ELF-1 (cell line): ENCODE measurements around the gene NFYC.
"Not testable (repeated sequence)": the region's sequence is repeated elsewhere in the genome, so short reads cannot be mapped to it uniquely, and the experiment has no call there.

Source experiments
- DNase-seq: peaks from one replicate; pipeline ENCODE4 v3.0.0-alpha.2; 2016; ENCODE audit warnings: low read depth, low spot score

The NFYC gene

GRCh38 chr1:40665335-40666171, 26.0 kb upstream of the NFYC start, which contains the start of gene RIMS3:
Gene RIMS3 (minus strand): TSS chr1:40665682. CDS start chr1:40641925, 23,757 bp downstream.
- peak; percentile 60 for DNase-seq

GRCh38 chr1:40668769-40669525, 22.6 kb upstream of the NFYC start:
- peak; percentile 85 for DNase-seq

DNA sequence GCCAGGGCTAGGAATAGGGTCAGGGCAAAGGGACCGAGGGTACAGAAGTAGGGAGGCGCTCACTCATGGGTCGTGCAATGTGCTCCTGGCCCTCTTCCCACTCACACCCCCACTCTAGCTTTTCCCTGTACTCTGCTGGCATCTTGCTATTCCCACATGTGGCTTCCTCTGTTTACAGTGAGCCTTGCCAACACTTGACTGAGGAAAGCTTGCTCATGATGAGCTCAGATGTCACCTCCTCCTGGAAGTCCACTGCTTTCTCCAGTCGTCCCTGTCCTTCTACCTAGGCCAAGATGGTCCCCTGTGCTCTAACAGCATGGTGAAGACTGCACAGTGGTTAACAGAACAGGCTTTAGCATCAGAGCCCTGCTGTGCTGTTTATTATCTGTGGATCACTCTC, 18.1 kb upstream of the NFYC start:
- DNase-seq = no peak

GRCh38 chr1:40676501-40676900, 15.0 kb upstream of the NFYC start:
- no peak for DNase-seq

- no peak for DNase-seq
Observed at GRCh38 chr1:40679165-40679953, 12.1 kb upstream of the NFYC start.

DNA sequence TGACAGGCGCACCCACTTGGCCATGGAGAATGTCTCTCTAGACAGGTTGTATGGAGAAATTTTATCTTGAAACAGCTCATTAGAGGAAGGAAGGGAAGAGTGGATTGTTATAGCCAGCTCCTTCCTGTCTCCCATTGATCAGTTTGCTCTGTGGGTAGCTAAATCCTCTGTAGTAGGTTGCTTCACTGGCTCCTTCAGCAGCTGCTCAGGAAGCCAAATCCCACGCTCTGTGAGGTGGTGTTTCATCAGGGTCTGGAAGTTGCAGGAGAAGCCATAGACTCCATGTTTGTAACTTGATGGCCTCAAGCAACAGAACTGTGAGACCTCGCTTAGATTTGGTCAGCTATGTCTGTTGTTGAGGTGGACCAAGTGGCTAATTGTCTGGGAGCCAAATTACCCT, 6.8 kb upstream of the NFYC start:
- no peak for DNase-seq

DNA sequence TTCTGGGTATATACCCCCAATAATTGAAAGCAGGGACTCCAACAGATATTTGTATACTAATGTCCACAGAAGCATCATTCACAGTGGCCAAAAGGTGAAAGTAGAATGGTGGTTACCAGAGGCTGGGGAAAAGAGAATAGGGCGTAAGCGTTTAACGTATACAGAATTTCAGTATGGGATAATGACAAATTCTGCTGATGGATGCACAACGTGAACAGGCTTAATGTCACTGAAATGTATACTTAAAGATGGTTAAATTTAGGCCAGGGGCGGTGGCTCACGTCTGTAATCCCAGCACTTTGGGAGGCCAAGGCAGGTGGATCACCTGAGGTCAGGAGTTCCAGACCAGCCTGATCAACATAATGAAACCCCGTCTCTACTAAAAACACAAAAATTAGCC, 4.4 kb upstream of the NFYC start:
- DNase-seq = no peak

- DNase-seq = no peak
Observed at GRCh38 chr1:40687661-40688060, 3.8 kb upstream of the NFYC start.

GRCh38 chr1:40689737-40690136, 1.8 kb upstream of the NFYC start:
- no peak for DNase-seq

- no peak for DNase-seq
Observed at GRCh38 chr1:40690771-40691537, 550 bp upstream of the NFYC start.

DNA sequence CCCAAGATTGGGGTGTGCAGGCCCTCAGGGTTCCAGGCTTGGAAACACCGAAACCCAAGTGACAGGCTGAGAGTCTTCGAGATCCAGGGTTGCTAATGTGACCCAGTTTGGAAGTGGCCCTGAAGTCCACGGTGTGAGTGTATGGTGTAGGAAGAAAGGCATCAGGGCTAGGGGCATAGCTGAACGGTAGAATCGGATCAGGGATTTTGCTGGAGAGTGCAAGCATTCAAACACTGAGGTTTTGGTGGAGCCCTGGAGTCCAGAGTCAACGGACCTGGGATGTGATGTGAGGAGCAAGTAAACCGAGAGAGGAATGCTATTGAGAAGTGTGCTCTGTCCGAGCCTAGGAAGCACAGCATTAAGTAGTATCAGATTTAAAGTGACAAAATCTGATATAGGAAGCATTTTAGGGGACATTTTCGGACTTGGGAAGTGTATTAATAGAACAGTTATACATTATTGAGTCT, 958 bp downstream of the NFYC start:
- no peak for DNase-seq

DNA sequence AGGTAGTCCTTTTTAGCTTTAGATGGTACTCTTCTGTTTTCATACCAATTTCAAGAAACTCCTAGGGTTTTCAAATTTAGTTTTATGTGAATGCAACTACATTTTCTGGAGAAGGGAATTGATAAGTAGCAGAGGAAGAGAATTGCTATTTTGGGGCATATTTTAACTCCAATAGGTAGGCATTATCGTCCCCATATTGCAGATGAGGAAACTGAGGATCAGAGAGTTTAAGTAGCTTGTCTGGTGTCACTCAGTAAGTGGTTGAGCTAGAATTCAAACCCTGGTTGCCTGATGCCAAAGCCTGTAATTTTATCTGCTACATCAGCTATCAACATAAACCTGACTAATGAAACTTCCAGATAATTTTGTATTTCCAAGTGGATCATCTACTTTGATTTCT, 1.9 kb downstream of the NFYC start:
- no peak for DNase-seq

GRCh38 chr1:40694353-40694874, 2.9 kb downstream of the NFYC start:
- DNase-seq = no peak

- no peak for DNase-seq
Observed at GRCh38 chr1:40696294-40696693, 4.8 kb downstream of the NFYC start.

DNA sequence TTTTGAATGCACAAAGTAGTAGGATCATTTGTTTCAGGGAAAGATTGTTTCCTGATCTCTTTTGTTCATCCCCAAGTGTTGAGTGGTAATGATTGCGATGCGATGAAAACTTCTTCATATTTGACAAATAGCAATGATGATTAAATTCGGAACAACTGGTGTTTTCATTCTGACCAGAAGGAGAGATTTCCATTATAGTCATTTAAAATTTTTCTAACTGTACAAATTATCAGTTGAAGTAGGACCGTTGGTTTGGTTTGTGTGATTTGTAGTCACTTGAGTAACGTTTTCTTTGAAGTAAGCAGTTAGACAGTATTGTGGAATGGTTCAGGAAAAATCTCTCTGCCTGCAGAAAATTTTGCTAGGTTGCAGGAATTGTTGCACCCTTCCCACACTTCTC, 5.9 kb downstream of the NFYC start:
- no peak for DNase-seq

- no peak for DNase-seq
Observed at GRCh38 chr1:40699787-40700186, 8.3 kb downstream of the NFYC start.

- DNase-seq = no peak
Observed at GRCh38 chr1:40701684-40702083, 10.2 kb downstream of the NFYC start.

DNA sequence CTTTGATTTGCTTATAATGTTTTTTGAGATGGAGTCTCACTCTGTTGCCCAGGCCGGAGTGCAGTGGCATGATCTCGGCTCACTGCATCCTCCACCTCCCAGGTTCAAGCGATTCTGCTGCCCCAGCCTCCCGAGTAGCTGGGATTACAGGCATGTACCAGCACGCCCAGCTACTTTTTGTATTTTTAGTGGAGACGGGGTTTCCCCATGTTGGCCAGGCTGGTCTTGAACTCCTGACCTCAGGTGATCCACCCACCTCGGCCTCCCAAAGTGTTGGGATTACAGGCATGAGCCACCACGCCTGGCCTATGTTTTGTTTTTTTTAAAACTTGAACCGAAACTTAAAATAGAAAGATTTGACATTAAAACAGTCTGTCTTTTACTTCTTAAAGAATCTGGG, 11.3 kb downstream of the NFYC start:
- not testable (repeated sequence) for DNase-seq

DNA sequence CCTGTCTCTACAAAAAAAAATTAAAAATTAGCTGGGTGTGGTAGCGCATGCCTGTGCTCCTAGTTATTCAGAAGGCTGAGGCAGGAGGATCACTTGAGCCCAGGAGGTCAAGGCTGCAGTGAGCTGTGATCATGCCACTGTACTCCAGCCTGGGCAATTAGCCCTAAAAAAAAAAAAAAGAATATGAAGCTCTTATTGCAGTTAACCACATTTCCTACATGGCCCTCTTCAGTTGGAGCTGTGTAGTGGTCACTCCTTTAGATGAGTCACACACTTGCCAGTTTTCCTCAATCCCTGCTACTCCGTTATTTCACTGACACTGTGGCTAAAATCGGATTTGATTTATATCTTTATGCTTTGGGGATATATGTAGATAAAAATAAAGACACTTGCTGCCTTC, 11.8 kb downstream of the NFYC start:
- no peak for DNase-seq

DNA sequence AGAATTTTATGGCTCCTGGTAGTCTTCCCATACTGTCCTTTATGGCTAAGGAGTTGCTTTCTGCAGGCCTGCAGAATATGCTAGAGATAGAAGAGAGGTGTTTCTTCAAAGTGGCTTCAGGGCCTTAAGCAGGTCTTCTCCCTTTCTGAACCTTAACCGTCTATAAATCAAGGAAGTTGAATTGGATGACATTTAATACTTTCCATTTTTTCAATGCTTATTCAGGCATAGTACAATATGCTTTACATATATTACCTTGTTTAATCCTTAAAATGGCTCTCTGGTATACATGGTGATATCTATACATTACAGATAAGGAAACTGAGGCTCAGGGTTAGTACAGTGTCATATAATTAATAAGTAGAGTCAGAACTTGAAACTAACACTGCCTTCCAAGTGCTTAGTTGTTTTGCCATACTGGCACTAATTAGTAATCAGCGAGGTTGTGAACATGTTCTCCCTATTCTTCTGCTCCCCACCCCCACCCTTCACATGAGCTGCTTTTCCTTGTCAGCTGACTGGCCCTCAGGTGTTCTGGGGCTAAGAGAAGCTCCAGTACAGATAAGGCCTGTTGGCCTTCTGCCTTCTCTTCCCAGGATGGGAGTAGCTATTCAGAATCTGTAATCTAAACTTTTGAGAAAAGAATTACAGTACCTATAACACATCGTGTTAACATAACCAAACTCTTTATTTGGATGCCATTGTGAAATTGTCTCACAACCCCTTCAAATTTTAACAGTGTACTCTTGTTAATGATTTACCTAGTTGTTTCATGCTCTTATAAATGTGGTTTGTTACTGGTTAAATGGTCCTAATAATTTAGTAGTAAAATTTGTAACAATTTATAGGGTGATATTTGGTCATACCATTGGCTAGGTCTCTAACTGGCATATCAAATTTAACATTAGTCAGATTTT, 13.6 kb downstream of the NFYC start:
- DNase-seq = no peak
